H9 (cell line): ENCODE results near the gene DUSP1. TPM values are rescaled to one million over a fixed set of nuclear protein-coding genes. Genes with fewer than 3 reads are reported as not detected.

ENCODE experiments used
- DNase-seq: peaks from one replicate; pipeline ENCODE4 v3.0.0-alpha.2; 2017
- H2AFZ ChIP-seq: one replicate; pipeline ENCODE4 v1.6.1; 2013; ENCODE audit warnings: mild to moderate bottlenecking, low read length, control low read depth, moderate library complexity
- H2AK5ac ChIP-seq: 2 replicates; pipeline ENCODE4 v1.6.1; 2013; ENCODE audit warnings: low read length, control low read depth, mixed read lengths; ENCODE audit not compliant: insufficient read length
- H2BK120ac ChIP-seq: one replicate; pipeline ENCODE4 v1.6.1; 2013; ENCODE audit warnings: low read depth, mild to moderate bottlenecking, low read length, control low read depth, inconsistent platforms; ENCODE audit not compliant: poor library complexity, severe bottlenecking
- H2BK12ac ChIP-seq: 2 replicates; pipeline ENCODE4 v1.6.1; 2013; ENCODE audit warnings: low read length, control low read depth, mixed read lengths, low read depth; ENCODE audit not compliant: insufficient read length
- H2BK15ac ChIP-seq: 2 replicates; pipeline ENCODE4 v1.6.1; 2013; ENCODE audit warnings: low read depth, low read length, control low read depth
- H2BK20ac ChIP-seq: one replicate; pipeline ENCODE4 v1.6.1; 2013; ENCODE audit warnings: low read depth, mild to moderate bottlenecking, low read length, control low read depth, inconsistent platforms; ENCODE audit not compliant: poor library complexity, severe bottlenecking
- H2BK5ac ChIP-seq: 2 replicates; pipeline ENCODE4 v1.6.1; 2013; ENCODE audit warnings: low read length, control low read depth, mixed read lengths; ENCODE audit not compliant: insufficient read length
- H3K14ac ChIP-seq: 2 replicates; pipeline ENCODE4 v1.6.1; 2013; ENCODE audit warnings: low read length, control low read depth; ENCODE audit not compliant: insufficient read depth
- H3K18ac ChIP-seq: 2 replicates; pipeline ENCODE4 v1.6.1; 2013; ENCODE audit warnings: low read depth, mild to moderate bottlenecking, mixed read lengths, low read length, control low read depth; ENCODE audit not compliant: insufficient read length
- H3K23ac ChIP-seq: 2 replicates; pipeline ENCODE4 v1.6.1; 2013; ENCODE audit warnings: low read length, control low read depth, mixed read lengths, low read depth; ENCODE audit not compliant: insufficient read length
- H3K23me2 ChIP-seq: 2 replicates; pipeline ENCODE4 v1.6.1; 2013; ENCODE audit warnings: low read depth, mild to moderate bottlenecking, mixed read lengths, low read length, control low read depth; ENCODE audit not compliant: insufficient read length, poor library complexity, severe bottlenecking
- H3K27ac ChIP-seq: 2 replicates; pipeline ENCODE4 v1.5.1; 2013; ENCODE audit warnings: low read length, control low read depth, mixed read lengths, low read depth; ENCODE audit not compliant: insufficient read length
- H3K27me3 ChIP-seq: 2 replicates; pipeline ENCODE4 v1.6.1; 2013; ENCODE audit warnings: low read length, control low read depth, inconsistent platforms; ENCODE audit not compliant: insufficient read depth
- H3K4ac ChIP-seq: 2 replicates; pipeline ENCODE4 v1.6.1; 2013; ENCODE audit warnings: low read depth, mild to moderate bottlenecking, control low read depth, inconsistent platforms, low read length, moderate library complexity
- H3K4me1 ChIP-seq: 2 replicates; pipeline ENCODE4 v1.6.1; 2013; ENCODE audit warnings: low read length, control low read depth, inconsistent platforms; ENCODE audit not compliant: insufficient read depth
- H3K4me2 ChIP-seq: 2 replicates; pipeline ENCODE4 v1.6.1; 2013; ENCODE audit warnings: low read length, control low read depth, mixed read lengths; ENCODE audit not compliant: insufficient read length, insufficient read depth
- H3K56ac ChIP-seq: 2 replicates; pipeline ENCODE4 v1.6.1; 2013; ENCODE audit warnings: low read depth, mild to moderate bottlenecking, mixed read lengths, low read length, control low read depth; ENCODE audit not compliant: insufficient read length
- H3K79me1 ChIP-seq: 2 replicates; pipeline ENCODE4 v1.6.1; 2013; ENCODE audit warnings: low read depth, mild to moderate bottlenecking, moderate library complexity, low read length, control low read depth, inconsistent platforms; ENCODE audit not compliant: insufficient read depth, poor library complexity, severe bottlenecking
- H3K79me2 ChIP-seq: 2 replicates; pipeline ENCODE4 v1.6.1; 2013; ENCODE audit warnings: low read length, control low read depth, inconsistent platforms; ENCODE audit not compliant: insufficient read depth
- H3K9ac ChIP-seq: 2 replicates; pipeline ENCODE4 v1.6.1; 2013; ENCODE audit warnings: low read length, control low read depth, mixed read lengths; ENCODE audit not compliant: insufficient read length; ENCODE audit errors: extremely low read depth
- H3K9me3 ChIP-seq: one replicate; pipeline ENCODE4 v1.6.1; 2013; ENCODE audit warnings: low read depth, low read length, inconsistent platforms; ENCODE audit not compliant: control insufficient read depth
- H3T11ph ChIP-seq: one replicate; pipeline ENCODE4 v1.6.1; 2013; ENCODE audit warnings: mild to moderate bottlenecking, low read length, control low read depth, inconsistent platforms
- H4K20me1 ChIP-seq: one replicate; pipeline ENCODE4 v1.6.1; 2013; ENCODE audit not compliant: control insufficient read depth, insufficient read length, insufficient read depth
- H4K5ac ChIP-seq: 2 replicates; pipeline ENCODE4 v1.6.1; 2013; ENCODE audit warnings: low read depth, mild to moderate bottlenecking, mixed read lengths, low read length, control low read depth; ENCODE audit not compliant: insufficient read length
- H4K8ac ChIP-seq: replicated peaks from 2 replicates; pipeline ENCODE4 v1.6.1; 2013; ENCODE audit warnings: low read length, control low read depth, mixed read lengths, low read depth; ENCODE audit not compliant: insufficient read length
- H4K91ac ChIP-seq: 2 replicates; pipeline ENCODE4 v1.6.1; 2013; ENCODE audit warnings: low read depth, mild to moderate bottlenecking, moderate library complexity, mixed read lengths, low read length, control low read depth; ENCODE audit not compliant: insufficient read length
- H3K27ac Mint-ChIP-seq, 3 experiments: 2 replicates in 2 of 3; 3 replicates in 1 of 3; pipeline ENCODE4 v1.8.0; 2020 to 2021; ENCODE audit warnings: mixed read lengths in 3 of 3, mild to moderate bottlenecking in 1 of 3, moderate library complexity in 1 of 3
- H3K27me3 Mint-ChIP-seq: 2 replicates; pipeline ENCODE4 v1.8.0; 2021; ENCODE audit warnings: low read depth, mild to moderate bottlenecking, moderate library complexity, mixed read lengths
- H3K36me3 Mint-ChIP-seq, 3 experiments: 2 replicates in 2 of 3; 3 replicates in 1 of 3; pipeline ENCODE4 v1.8.0; 2020 to 2021; ENCODE audit warnings: low read depth in 3 of 3, mixed read lengths in 3 of 3; ENCODE audit not compliant: insufficient read depth in 1 of 3
- H3K4me1 Mint-ChIP-seq, 2 experiments: 2 replicates each; pipeline ENCODE4 v1.8.0; 2020; ENCODE audit warnings: mixed read lengths in 2 of 2
- H3K4me3 Mint-ChIP-seq, 2 experiments: 2 replicates in 1 of 2; 3 replicates in 1 of 2; pipeline ENCODE4 v1.8.0; 2020 to 2021; ENCODE audit warnings: mild to moderate bottlenecking in 2 of 2, mixed read lengths in 2 of 2, moderate library complexity in 1 of 2
- H3K9me3 Mint-ChIP-seq, 2 experiments: 2 replicates in 1 of 2; 3 replicates in 1 of 2; pipeline ENCODE4 v1.8.0; 2020; ENCODE audit warnings: mild to moderate bottlenecking in 2 of 2, mixed read lengths in 2 of 2, moderate library complexity in 1 of 2
- CTCF ChIP-seq: fragments of 200-600 bp; sonication (generic); conservative IDR thresholded peaks from 3 replicates; pipeline ENCODE4 v1.8.0; 2021; ENCODE audit warnings: antibody characterized with exemption, mild to moderate bottlenecking
- WGBS: extraction: QIAGEN DNeasy Blood & Tissue Kit; methylation state at CpG from one replicate; pipeline ENCODE4 v1.1.7; 2013; ENCODE audit warnings: missing lambda C conversion rate, low lambda C conversion rate, mixed read lengths; ENCODE audit not compliant: insufficient read length; ENCODE audit errors: extremely low coverage; 5-methylcytosine and 5-hydroxymethylcytosine counted together
- total RNA-seq: library from RNA; stranded (reverse); gene quantifications from 2 replicates; pipeline ENCODE4 v1.2.1, GENCODE V29; 2021

The DUSP1 gene
- total RNA-seq, 1 experiment from 2014 or later, result 10.9 TPM

- Mint-ChIP-seq H3K9me3 (no peaks in the 10 kb centered on the region; a peak in 2 of 5 replicates), H3K36me3 (no peaks in the 10 kb centered on the region; a peak in 1 of 7 replicates), H3K27me3 (peaks cover 63% of the 10 kb centered on the region), H3K4me1 (peaks cover 13 to 14% of the 10 kb centered on the region in 2 experiments), H3K27ac (no peak overlapping the region), H3K4me3 (no peak overlapping the region)
- no peak overlapping the region for H2BK20ac ChIP-seq
- no peaks in the 10 kb centered on the region for H3K79me1 ChIP-seq
- no peak overlapping the region for H2AFZ ChIP-seq
- no peak overlapping the region for H3K4ac ChIP-seq
- no peak for TF ChIP-seq CTCF
- H3K4me1 ChIP-seq, result peaks cover 2% of the 10 kb centered on the region; the same call in 1 of the 2 replicates
- H3K9me3 ChIP-seq, result no peaks in the 10 kb centered on the region
- H2BK15ac ChIP-seq, result no peak overlapping the region
- no peak for DNase-seq
- no peaks in the 10 kb centered on the region for H3K79me2 ChIP-seq
- H4K5ac ChIP-seq, result no peak overlapping the region
- H3K23ac ChIP-seq, result no peak overlapping the region
- H4K8ac ChIP-seq, result no peak overlapping the region
- H2AK5ac ChIP-seq, result no peak overlapping the region
- no peak overlapping the region for H3K27ac ChIP-seq
- no peaks in the 10 kb centered on the region; the same call in 1 of the 2 replicates for H3K27me3 ChIP-seq
- WGBS, result no CpG with 5 or more reads among the region's 6 CpGs
- no peak overlapping the region for H3K18ac ChIP-seq
- H2BK120ac ChIP-seq, result no peak overlapping the region
- H3T11ph ChIP-seq, result no peak overlapping the region
- no peak overlapping the region for H3K9ac ChIP-seq
- no peak overlapping the region for H2BK5ac ChIP-seq
- H3K4me2 ChIP-seq, result no peak overlapping the region
- H2BK12ac ChIP-seq, result no peak overlapping the region
- no peak overlapping the region for H4K91ac ChIP-seq
- no peak overlapping the region for H3K56ac ChIP-seq
- H3K14ac ChIP-seq, result no peak overlapping the region
- no peaks in the 10 kb centered on the region for H4K20me1 ChIP-seq
- no peaks in the 10 kb centered on the region for H3K23me2 ChIP-seq
Measured at GRCh38 chr5:172754596-172755356, 16.2 kb downstream of the DUSP1 start.
